ENCODE measurements around the gene MYL3. TPM values are rescaled to one million over a fixed set of nuclear protein-coding genes. Genes with fewer than 3 reads are reported as not detected.

The MYL3 gene
- total RNA-seq, 1 donor from 2014 or later, result not detected

DNA sequence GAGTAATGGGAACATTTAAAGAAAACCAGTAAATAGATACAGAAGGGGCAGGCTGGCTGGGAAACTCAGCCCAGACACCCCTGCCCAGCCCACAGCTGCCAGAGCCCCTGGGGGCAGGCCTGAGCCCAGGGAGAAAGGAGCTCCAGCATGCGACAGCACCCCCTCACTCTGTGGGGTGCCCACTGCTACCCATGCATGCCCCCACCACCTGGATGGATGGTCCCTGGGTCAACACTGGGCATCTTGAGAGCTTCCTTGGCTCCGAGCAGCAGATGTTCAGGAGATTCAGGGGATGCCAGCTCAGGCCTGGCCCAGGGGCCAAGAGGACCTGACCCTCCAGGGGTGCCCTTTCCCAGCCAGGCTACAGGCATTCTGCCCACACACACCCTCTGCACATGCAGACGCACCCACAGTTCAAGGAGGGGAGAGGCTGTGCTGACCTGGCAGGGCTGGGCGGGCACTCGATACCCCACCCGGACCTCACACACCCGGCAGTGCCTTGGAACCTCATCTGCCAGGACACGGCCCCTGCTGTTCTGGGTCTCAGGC lies 45.8 kb upstream of the MYL3 start:
- ATAC-seq (ENCODE audit: low read depth) (no peak), DNase-seq (no peak)
- TF ChIP-seq CTCF (IDR thresholded peaks at IDR 0.05), result no peak
- Mint-ChIP-seq H3K27me3 (no peaks in the 10 kb centered on the region), H3K27ac (no peak overlapping the region), H3K4me1 (peaks cover 7% of the 10 kb centered on the region), H3K4me3 (no peak overlapping the region), H3K36me3 (ENCODE audit: low read depth) (no peaks in the 10 kb centered on the region), H3K9me3 (no peaks in the 10 kb centered on the region)
- POLR2A ChIA-PET, result interaction anchor here (0.9 to 1.4 kb wide), 5 partner anchors 16 to 108 kb away, joined by 3 to 4 read pairs (median 4); partner anchors contain the start of gene CCDC12
- intact Hi-C loops (cut with micrococcal nuclease), result loop anchor here (1.0 to 2.0 kb wide), 3 partner anchors 43 to 420 kb away; no protein-coding TSS in a partner anchor
- CTCF ChIA-PET, result interaction anchor here (0.7 to 1.9 kb wide), 27 partner anchors 10 to 258 kb away, joined by 3 to 14 read pairs (median 4); no protein-coding TSS in a partner anchor

- no peak for ATAC-seq (ENCODE audit: low read depth)
- H3K4me1 Mint-ChIP-seq, result peaks cover 7% of the 10 kb centered on the region
- CTCF ChIA-PET, result interaction anchor here (1.5 to 1.9 kb wide), 7 partner anchors 11 to 206 kb away, joined by 4 to 14 read pairs (median 9); no protein-coding TSS in a partner anchor
- no peak for TF ChIP-seq CTCF (IDR thresholded peaks at IDR 0.05)
- H3K9me3 Mint-ChIP-seq, result no peaks in the 10 kb centered on the region
- H3K27me3 Mint-ChIP-seq, result no peaks in the 10 kb centered on the region
- H3K4me3 Mint-ChIP-seq, result no peak overlapping the region
- no peak overlapping the region for H3K27ac Mint-ChIP-seq
- POLR2A ChIA-PET, result interaction anchor here (1.1 kb wide), 1 partner anchor 108 kb away, joined by 4 read pairs; no protein-coding TSS in a partner anchor
- no peaks in the 10 kb centered on the region for H3K36me3 Mint-ChIP-seq (ENCODE audit: low read depth)
- peak; percentile 11 for DNase-seq
- intact Hi-C loops (cut with micrococcal nuclease), result loop anchor here (2.0 kb wide), 1 partner anchor 420 kb away; no protein-coding TSS in a partner anchor
These were observed 45.2 kb upstream of the MYL3 start for GRCh38 chr3:46908294-46908985.

DNA sequence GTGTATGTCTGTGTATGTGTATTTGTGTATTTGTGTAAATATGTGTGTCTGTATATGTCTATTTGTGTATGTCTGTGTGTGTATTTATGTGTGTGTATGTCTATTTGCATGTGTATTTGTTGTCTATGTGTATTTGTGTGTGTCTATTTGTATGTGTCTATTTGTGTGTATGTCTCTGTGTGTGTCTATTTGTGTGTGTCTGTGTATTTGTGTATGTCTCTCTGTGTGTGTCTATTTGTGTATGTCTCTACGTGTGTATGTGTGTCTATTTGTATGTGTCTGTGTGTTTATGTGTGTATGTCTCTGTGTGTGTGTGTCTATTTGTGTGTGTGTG lies 44.7 kb upstream of the MYL3 start:
- no peak for DNase-seq
- Mint-ChIP-seq H3K36me3 (ENCODE audit: low read depth) (no peaks in the 10 kb centered on the region), H3K4me1 (peaks cover 7% of the 10 kb centered on the region), H3K9me3 (no peaks in the 10 kb centered on the region), H3K4me3 (no peak overlapping the region), H3K27me3 (no peaks in the 10 kb centered on the region), H3K27ac (no peak overlapping the region)
- ChIA-PET CTCF (no interaction called here), POLR2A (no interaction called here)
- no peak for TF ChIP-seq CTCF (IDR thresholded peaks at IDR 0.05)
- no peak for ATAC-seq (ENCODE audit: low read depth)
- intact Hi-C loops (cut with micrococcal nuclease), result loop anchor here (2.0 kb wide), 1 partner anchor 419 kb away; no protein-coding TSS in a partner anchor

- ATAC-seq (ENCODE audit: low read depth) (no peak), DNase-seq (peak; percentile 2)
- no peaks in the 10 kb centered on the region for H3K36me3 Mint-ChIP-seq (ENCODE audit: low read depth)
- CTCF ChIA-PET, result no interaction called here
- H3K27ac Mint-ChIP-seq, result no peak overlapping the region
- peaks cover 7% of the 10 kb centered on the region for H3K4me1 Mint-ChIP-seq
- H3K4me3 Mint-ChIP-seq, result no peak overlapping the region
- H3K27me3 Mint-ChIP-seq, result no peaks in the 10 kb centered on the region
- no peaks in the 10 kb centered on the region for H3K9me3 Mint-ChIP-seq
- no peak for TF ChIP-seq CTCF (IDR thresholded peaks at IDR 0.05)
- POLR2A ChIA-PET, result no interaction called here
- intact Hi-C loops (cut with micrococcal nuclease), result no loop called here
These were observed 44.0 kb upstream of the MYL3 start for GRCh38 chr3:46907271-46907670.

DNA sequence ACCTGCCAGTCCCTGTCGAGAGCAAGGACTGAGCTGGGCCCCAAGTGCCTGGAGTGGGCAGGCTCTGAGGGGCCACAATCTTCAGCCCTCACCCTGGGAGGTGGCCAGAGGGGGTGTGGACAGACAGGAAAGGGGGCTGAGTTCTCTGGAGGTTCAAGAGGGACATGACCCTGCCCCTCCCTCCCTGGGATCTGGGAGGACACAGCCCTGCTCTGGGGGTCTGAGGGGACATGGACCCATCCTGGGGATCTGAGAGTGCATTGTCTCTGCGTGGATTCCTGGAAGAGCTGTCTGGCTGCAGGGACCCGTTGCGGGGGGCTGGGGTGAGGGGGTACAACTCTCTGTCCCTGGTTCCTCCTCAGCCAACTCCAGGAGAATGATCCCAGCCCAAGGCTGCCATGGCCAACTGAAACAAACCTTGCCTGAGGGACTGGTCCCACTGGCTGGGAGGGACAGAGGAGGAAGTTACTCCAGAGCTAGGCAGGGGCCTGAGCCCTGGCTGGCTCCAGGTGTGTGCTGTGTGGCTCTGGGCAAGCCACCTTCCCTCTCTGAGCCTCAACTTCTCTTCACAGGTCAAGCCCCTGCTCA lies 43.3 kb upstream of the MYL3 start:
- DNase-seq (peak; percentile 12), ATAC-seq (ENCODE audit: low read depth) (no peak)
- TF ChIP-seq CTCF (IDR thresholded peaks at IDR 0.05), result no peak

More for the DNA sequence above, 43.3 kb upstream of the MYL3 start:
- Mint-ChIP-seq H3K9me3 (no peaks in the 10 kb centered on the region), H3K4me1 (peaks cover 7% of the 10 kb centered on the region), H3K27ac (no peak overlapping the region), H3K4me3 (no peak overlapping the region), H3K36me3 (ENCODE audit: low read depth) (no peaks in the 10 kb centered on the region), H3K27me3 (no peaks in the 10 kb centered on the region)
- CTCF ChIA-PET, result no interaction called here
- POLR2A ChIA-PET, result interaction anchor here (0.5 kb wide), 1 partner anchor 715 kb away, joined by 3 read pairs; no protein-coding TSS in a partner anchor
- intact Hi-C loops (cut with micrococcal nuclease), result no loop called here
